Right lobe of liver (tissue), 4 donors: ENCODE measurements around the gene LTC4S.

Experiments used
- CTCF ChIP-seq, 4 donors: fragments of 200-600 bp in 3 of 4; fragments of 450-650 bp in 1 of 4; IDR thresholded peaks; one replicate each; pipeline versions ENCODE4 v1.5.1 to v1.8.0; 2016 to 2022; ENCODE audit warnings: antibody characterized with exemption in 4 of 4, mild to moderate bottlenecking in 2 of 4
- POLR2A ChIP-seq: fragments of 450-650 bp; IDR thresholded peaks from one replicate; pipeline ENCODE4 v1.6.1; 2017; ENCODE audit warnings: antibody characterized with exemption, mild to moderate bottlenecking
- donor health status: DM: no; HTN: no; CAD: no.
- donor health status: DM: no; HTN: no; CAD: no.
- donor health status: DM: no; HTN: yes; CAD: no.

DNA sequence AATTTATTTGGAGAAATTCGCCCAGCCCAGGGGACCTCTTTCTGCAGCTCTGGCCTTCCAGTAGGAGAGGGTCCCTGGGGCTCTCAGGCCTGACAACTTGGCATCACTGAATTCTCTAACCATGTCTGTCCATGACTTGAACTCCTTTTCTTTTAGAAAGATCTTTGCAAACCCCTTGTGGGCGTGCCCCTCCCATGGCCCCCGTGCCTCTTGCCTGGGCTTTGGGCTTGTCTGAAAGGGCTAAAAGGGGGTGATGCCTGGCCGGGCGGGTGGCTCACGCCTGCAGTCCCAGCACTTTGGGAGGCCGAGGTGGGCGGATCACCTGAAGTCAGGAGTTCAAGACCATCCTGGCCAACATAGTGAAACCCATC, 23.7 kb downstream of the LTC4S start:
- TF ChIP-seq CTCF (IDR thresholded peaks at IDR 0.05), result no peak
- no peak for TF ChIP-seq POLR2A
